Sigmoid colon (tissue), 4 donors: ENCODE results near the gene SRGAP1.

Experiments used
- CTCF ChIP-seq, 4 experiments: fragments of 450-650 bp in 3 of 4; fragments of 200-600 bp in 1 of 4; IDR thresholded peaks; one replicate each; pipeline ENCODE4 v1.5.1; 2016 to 2019; ENCODE audit warnings: antibody characterized with exemption in 4 of 4, mild to moderate bottlenecking in 3 of 4, moderate library complexity in 2 of 4
- EP300 ChIP-seq, 4 donors: sonication (generic); formaldehyde crosslinking; IDR thresholded peaks; one replicate each; pipeline ENCODE4 v1.6.1; 2017; ENCODE audit warnings: antibody characterized with exemption in 4 of 4
- POLR2A ChIP-seq, 2 donors: fragments of 450-650 bp; IDR thresholded peaks; one replicate each; pipeline ENCODE4 v1.6.1; 2016; ENCODE audit warnings: antibody characterized with exemption in 2 of 2, mild to moderate bottlenecking in 2 of 2, moderate library complexity in 2 of 2
- POLR2AphosphoS5 ChIP-seq, 4 donors: sonication (generic); formaldehyde crosslinking; IDR thresholded peaks; one replicate each; pipeline ENCODE4 v1.6.1; 2017; ENCODE audit warnings: antibody characterized with exemption in 4 of 4

GRCh38 chr12:64102339-64102738 lies 257.8 kb downstream of the SRGAP1 start:
- TF ChIP-seq CTCF (IDR thresholded peaks at IDR 0.05) (no peak), POLR2A (IDR thresholded peaks at IDR 0.05) (no peak), POLR2AphosphoS5 (IDR thresholded peaks at IDR 0.05) (no peak), EP300 (IDR thresholded peaks at IDR 0.05) (no peak)
